SK-MEL-5 (cell line): ENCODE data around the gene MYCL. TPM values are rescaled to one million over a fixed set of nuclear protein-coding genes. Genes with fewer than 3 reads are reported as not detected.
"Not testable (repeated sequence)": the region's sequence is repeated elsewhere in the genome, so short reads cannot be mapped to it uniquely, and the experiment has no call there.

Source experiments
- DNase-seq: peaks from one replicate; pipeline ENCODE4 v3.0.0-alpha.2; 2016; ENCODE audit warnings: low read depth, low spot score
- in situ Hi-C: cut with HindIII; loops from 2 replicates; pipeline ENCODE4 v1.10.0; 2016; ENCODE audit warnings: low sequenced_read_pairs, high pct_unique_total_duplicates, low pct_unique_long_range_greater_than_20kb
- total RNA-seq: library from RNA; depleted of rRNA; stranded (reverse); fragments of >200 nt; shearing (Covaris generic); gene quantifications from 2 replicates; pipeline ENCODE4 v1.2.3, GENCODE V29; 2014

Gene MYCL
- total RNA-seq, 1 experiment from 2014 or later, result 5.1 TPM

GRCh38 chr1:39896909-39897685, 4.6 kb downstream of the MYCL start:
- in situ Hi-C loops, result no loop called here
- DNase-seq, result peak; percentile 28

GRCh38 chr1:39895731-39896480, 5.8 kb downstream of the MYCL start:
- no peak for DNase-seq
- in situ Hi-C loops, result no loop called here

- DNase-seq, result peak; percentile 51
- in situ Hi-C loops, result no loop called here
Observed at GRCh38 chr1:39894884-39895495, 6.7 kb downstream of the MYCL start.

GRCh38 chr1:39892601-39893595, 8.8 kb downstream of the MYCL start:
- no peak for DNase-seq
- in situ Hi-C loops, result no loop called here

- no peak for DNase-seq
- in situ Hi-C loops, result no loop called here
Observed at GRCh38 chr1:39890880-39891279, 10.8 kb downstream of the MYCL start.

- in situ Hi-C loops, result no loop called here
Observed at GRCh38 chr1:39890273-39890672, 11.4 kb downstream of the MYCL start.

GRCh38 chr1:39886757-39887231, 14.9 kb downstream of the MYCL start:
- in situ Hi-C loops, result no loop called here
- DNase-seq, result peak; percentile 33

More at GRCh38 chr1:39890273-39890672, 11.4 kb downstream of the MYCL start:
- DNase-seq, result no peak

- DNase-seq, result no peak
Observed at GRCh38 chr1:39885516-39885915, 16.2 kb downstream of the MYCL start.

GRCh38 chr1:39882152-39882551, 19.6 kb downstream of the MYCL start:
- in situ Hi-C loops, result no loop called here
- no peak for DNase-seq

More at GRCh38 chr1:39885516-39885915, 16.2 kb downstream of the MYCL start:
- in situ Hi-C loops, result no loop called here

- in situ Hi-C loops, result no loop called here
- peak; percentile 84 for DNase-seq
Observed at GRCh38 chr1:39877980-39878956, 23.4 kb downstream of the MYCL start.

GRCh38 chr1:39877231-39877778, 24.4 kb downstream of the MYCL start:
- in situ Hi-C loops, result no loop called here
- DNase-seq, result no peak

GRCh38 chr1:39876144-39876543, 25.6 kb downstream of the MYCL start:
- in situ Hi-C loops, result no loop called here
- no peak for DNase-seq

GRCh38 chr1:39872698-39873097, 29.0 kb downstream of the MYCL start:
- in situ Hi-C loops, result no loop called here
- no peak for DNase-seq

- in situ Hi-C loops, result no loop called here
- no peak for DNase-seq
Observed at GRCh38 chr1:39871796-39872195, 29.9 kb downstream of the MYCL start.

- in situ Hi-C loops, DNase-seq: not testable (repeated sequence)
Observed at GRCh38 chr1:39871043-39871442, 30.7 kb downstream of the MYCL start.

GRCh38 chr1:39869538-39870112, 32.1 kb downstream of the MYCL start:
- DNase-seq, in situ Hi-C loops: not testable (repeated sequence)
